ENCODE results near the gene ZNF782.

Gene ZNF782

GRCh38 chr9:96784021-96784420 is 70.3 kb downstream of the ZNF782 start:
- Histone ChIP-seq H3K27me3 (ENCODE audit: insufficient read depth, low read depth) (no peaks in the 10 kb centered on the region), H3K79me2 (ENCODE audit: insufficient read depth, low read depth) (no peaks in the 10 kb centered on the region), H4K20me1 (ENCODE audit: insufficient read depth) (no peaks in the 10 kb centered on the region), H3K27ac (no peak overlapping the region), H3K4me2 (no peak overlapping the region), H3K9ac (no peak overlapping the region), H3K36me3 (ENCODE audit: insufficient read depth) (no peaks in the 10 kb centered on the region), H3K4me1 (ENCODE audit: low read depth, poor library complexity, severe bottlenecking) (no peaks in the 10 kb centered on the region), H3K4me3 (IDR thresholded peaks at IDR 0.05; ENCODE audit: insufficient read depth, low read depth, low read length) (no peak overlapping the region), H2AFZ (ENCODE audit: low read depth) (no peak overlapping the region)
- no peak for TF ChIP-seq CTCF (conservative IDR thresholded peaks at IDR 0.05; ENCODE audit: low read depth, low read length)

- H3K4me1 ChIP-seq (ENCODE audit: low read depth, poor library complexity, severe bottlenecking), result no peaks in the 10 kb centered on the region
These were observed 72.1 kb downstream of the ZNF782 start for GRCh38 chr9:96782235-96782634.

DNA sequence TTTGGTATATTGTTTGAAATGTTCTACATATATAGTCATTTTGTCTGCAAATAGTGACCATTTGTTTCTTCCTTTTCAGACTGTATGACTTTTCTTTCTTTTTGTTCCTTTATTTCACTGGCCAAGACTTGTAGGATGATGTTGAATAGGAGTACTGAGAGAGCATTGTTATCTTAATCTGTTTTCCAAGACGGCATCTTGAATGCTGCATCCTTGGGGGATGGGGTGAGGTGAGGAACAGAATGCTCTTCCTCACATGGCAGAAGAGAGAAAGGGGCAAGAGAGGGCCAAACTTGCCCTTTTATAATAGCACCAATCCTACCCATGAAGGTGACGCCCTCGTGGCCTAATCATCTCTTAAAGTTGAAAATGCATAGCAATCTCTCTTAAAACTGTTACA is 72.8 kb downstream of the ZNF782 start:
- Histone ChIP-seq H3K9ac (no peak overlapping the region), H3K4me1 (ENCODE audit: low read depth, poor library complexity, severe bottlenecking) (no peaks in the 10 kb centered on the region), H3K79me2 (ENCODE audit: insufficient read depth, low read depth) (no peaks in the 10 kb centered on the region), H4K20me1 (ENCODE audit: insufficient read depth) (no peaks in the 10 kb centered on the region), H2AFZ (ENCODE audit: low read depth) (no peak overlapping the region), H3K27me3 (ENCODE audit: insufficient read depth, low read depth) (no peaks in the 10 kb centered on the region), H3K4me3 (IDR thresholded peaks at IDR 0.05; ENCODE audit: insufficient read depth, low read depth, low read length) (no peak overlapping the region), H3K4me2 (no peak overlapping the region), H3K27ac (no peak overlapping the region), H3K36me3 (ENCODE audit: insufficient read depth) (no peaks in the 10 kb centered on the region)
- TF ChIP-seq CTCF (conservative IDR thresholded peaks at IDR 0.05; ENCODE audit: low read depth, low read length), result no peak

More at GRCh38 chr9:96782235-96782634, 72.1 kb downstream of the ZNF782 start:
- Histone ChIP-seq H3K9ac (no peak overlapping the region), H2AFZ (ENCODE audit: low read depth) (no peak overlapping the region), H3K27ac (no peak overlapping the region), H3K4me2 (no peak overlapping the region), H3K4me3 (IDR thresholded peaks at IDR 0.05; ENCODE audit: insufficient read depth, low read depth, low read length) (no peak overlapping the region), H4K20me1 (ENCODE audit: insufficient read depth) (no peaks in the 10 kb centered on the region), H3K79me2 (ENCODE audit: insufficient read depth, low read depth) (no peaks in the 10 kb centered on the region), H3K27me3 (ENCODE audit: insufficient read depth, low read depth) (no peaks in the 10 kb centered on the region), H3K36me3 (ENCODE audit: insufficient read depth) (no peaks in the 10 kb centered on the region)
- no peak for TF ChIP-seq CTCF (conservative IDR thresholded peaks at IDR 0.05; ENCODE audit: low read depth, low read length)

GRCh38 chr9:96779089-96779488 is 75.2 kb downstream of the ZNF782 start:
- no peaks in the 10 kb centered on the region for H4K20me1 ChIP-seq (ENCODE audit: insufficient read depth)
- no peak overlapping the region for H3K27ac ChIP-seq
- H3K27me3 ChIP-seq (ENCODE audit: insufficient read depth, low read depth), result no peaks in the 10 kb centered on the region
- H3K9ac ChIP-seq, result no peak overlapping the region
- H3K36me3 ChIP-seq (ENCODE audit: insufficient read depth), result no peaks in the 10 kb centered on the region
- no peak overlapping the region for H3K4me2 ChIP-seq
- H3K79me2 ChIP-seq (ENCODE audit: insufficient read depth, low read depth), result no peaks in the 10 kb centered on the region
- no peaks in the 10 kb centered on the region for H3K4me1 ChIP-seq (ENCODE audit: low read depth, poor library complexity, severe bottlenecking)
- TF ChIP-seq CTCF (conservative IDR thresholded peaks at IDR 0.05; ENCODE audit: low read depth, low read length), result no peak
- H2AFZ ChIP-seq (ENCODE audit: low read depth), result no peak overlapping the region
- no peak overlapping the region for H3K4me3 ChIP-seq (IDR thresholded peaks at IDR 0.05; ENCODE audit: insufficient read depth, low read depth, low read length)
